Urothelium cell line (cell line): ENCODE measurements around the gene SSBP2.
"Not testable (repeated sequence)": the region's sequence is repeated elsewhere in the genome, so short reads cannot be mapped to it uniquely, and the experiment has no call there.

Source experiments
- DNase-seq: peaks from one replicate; pipeline ENCODE4 v3.0.0; 2011; ENCODE audit warnings: low spot score, mixed read lengths
- FAIRE-seq: peaks from 2 replicates; lab custom pipeline; 2011; peaks lifted over from hg19 to GRCh38; lab: Jason Lieb, UNC

SSBP2 gene

GRCh38 chr5:81747030-81747429, 3.9 kb downstream of the SSBP2 start:
- FAIRE-seq, result no peak
- DNase-seq, result no peak

GRCh38 chr5:81740758-81741157, 10.1 kb downstream of the SSBP2 start:
- FAIRE-seq, result no peak
- no peak for DNase-seq

GRCh38 chr5:81739291-81739690, 11.6 kb downstream of the SSBP2 start:
- DNase-seq (no peak), FAIRE-seq (no peak)

- FAIRE-seq, result no peak
Measured at GRCh38 chr5:81729276-81729675, 21.6 kb downstream of the SSBP2 start.

GRCh38 chr5:81728301-81728700, 22.6 kb downstream of the SSBP2 start:
- DNase-seq (no peak), FAIRE-seq (no peak)

More at GRCh38 chr5:81729276-81729675, 21.6 kb downstream of the SSBP2 start:
- DNase-seq, result no peak

- DNase-seq (no peak), FAIRE-seq (no peak)
Measured at GRCh38 chr5:81726297-81726696, 24.6 kb downstream of the SSBP2 start.

- DNase-seq, result no peak
- FAIRE-seq, result no peak
Measured at GRCh38 chr5:81724571-81724970, 26.3 kb downstream of the SSBP2 start.

GRCh38 chr5:81724108-81724507, 26.8 kb downstream of the SSBP2 start:
- FAIRE-seq (no peak), DNase-seq (no peak)

- DNase-seq, result no peak
- no peak for FAIRE-seq
Measured at GRCh38 chr5:81721049-81721448, 29.8 kb downstream of the SSBP2 start.

GRCh38 chr5:81719743-81720345, 31.1 kb downstream of the SSBP2 start:
- no peak for DNase-seq
- FAIRE-seq, result no peak

GRCh38 chr5:81718300-81718699, 32.6 kb downstream of the SSBP2 start:
- no peak for FAIRE-seq
- no peak for DNase-seq

GRCh38 chr5:81717860-81718259, 33.0 kb downstream of the SSBP2 start:
- no peak for DNase-seq
- FAIRE-seq, result no peak

GRCh38 chr5:81717226-81717625, 33.7 kb downstream of the SSBP2 start:
- FAIRE-seq, result no peak

GRCh38 chr5:81714076-81714475, 36.8 kb downstream of the SSBP2 start:
- FAIRE-seq, DNase-seq: not testable (repeated sequence)

More at GRCh38 chr5:81717226-81717625, 33.7 kb downstream of the SSBP2 start:
- DNase-seq, result no peak

- DNase-seq (no peak), FAIRE-seq (no peak)
Measured at GRCh38 chr5:81708889-81709288, 42.0 kb downstream of the SSBP2 start.

GRCh38 chr5:81703840-81704239, 47.1 kb downstream of the SSBP2 start:
- DNase-seq, result no peak
- FAIRE-seq, result no peak

- DNase-seq, result no peak
- no peak for FAIRE-seq
Measured at GRCh38 chr5:81700166-81700565, 50.7 kb downstream of the SSBP2 start.

GRCh38 chr5:81698813-81699212, 52.1 kb downstream of the SSBP2 start:
- no peak for DNase-seq
- no peak for FAIRE-seq

- DNase-seq, result no peak
- FAIRE-seq, result no peak
Measured at GRCh38 chr5:81696418-81697397, 54.2 kb downstream of the SSBP2 start.

- FAIRE-seq, result no peak
- no peak for DNase-seq
Measured at GRCh38 chr5:81694726-81695125, 56.2 kb downstream of the SSBP2 start.

- no peak for DNase-seq
- no peak for FAIRE-seq
Measured at GRCh38 chr5:81688215-81688614, 62.7 kb downstream of the SSBP2 start.

GRCh38 chr5:81687292-81687691, 63.6 kb downstream of the SSBP2 start:
- no peak for DNase-seq
- no peak for FAIRE-seq
